ENCODE data around the gene ELMOD1.

The ELMOD1 gene

DNA sequence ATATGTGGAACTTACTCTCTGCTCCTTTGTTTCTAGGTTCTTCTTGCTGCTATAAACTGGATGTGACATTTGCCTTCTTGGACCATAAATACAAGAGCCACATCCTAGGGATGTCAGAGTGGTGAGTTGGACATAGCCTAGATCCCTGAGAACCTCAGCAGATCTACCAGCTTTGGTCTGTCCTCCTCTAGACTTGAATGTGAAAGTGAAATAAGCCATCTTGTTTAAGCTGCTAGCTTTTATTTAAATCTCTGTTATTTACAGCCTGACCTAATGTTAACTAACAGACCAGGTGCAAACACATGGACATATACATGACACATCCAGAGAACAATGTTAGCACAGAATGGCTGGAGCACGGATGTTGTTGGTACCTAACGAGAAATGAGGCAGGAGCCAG, 85.0 kb downstream of the ELMOD1 start:
- Histone ChIP-seq H2AFZ (ENCODE audit: low read depth, low read length, severe bottlenecking) (no peak overlapping the region), H3K36me3 (ENCODE audit: low read length) (no peaks in the 10 kb centered on the region), H3K27me3 (ENCODE audit: low read length) (no peaks in the 10 kb centered on the region), H3K4me2 (ENCODE audit: low read depth, low read length, poor library complexity, severe bottlenecking) (no peak overlapping the region), H3F3A (ENCODE audit: insufficient read depth) (no peaks in the 10 kb centered on the region), H3K9me2 (replicated peaks; ENCODE audit: insufficient read depth, low read length) (no peaks in the 10 kb centered on the region), H3K27ac (ENCODE audit: low read depth, low read length) (no peak overlapping the region), H3K9me3 (ENCODE audit: insufficient read depth, low read length) (no peaks in the 10 kb centered on the region), H3K79me2 (ENCODE audit: insufficient read depth, low read length) (no peaks in the 10 kb centered on the region), H3K9ac (ENCODE audit: low read length) (no peak overlapping the region), H3K4me3 (ENCODE audit: insufficient read depth, low read length, poor library complexity, severe bottlenecking) (no peak overlapping the region), H4K20me1 (ENCODE audit: low read depth, low read length) (no peaks in the 10 kb centered on the region)
- TF ChIP-seq, protein P1, sequence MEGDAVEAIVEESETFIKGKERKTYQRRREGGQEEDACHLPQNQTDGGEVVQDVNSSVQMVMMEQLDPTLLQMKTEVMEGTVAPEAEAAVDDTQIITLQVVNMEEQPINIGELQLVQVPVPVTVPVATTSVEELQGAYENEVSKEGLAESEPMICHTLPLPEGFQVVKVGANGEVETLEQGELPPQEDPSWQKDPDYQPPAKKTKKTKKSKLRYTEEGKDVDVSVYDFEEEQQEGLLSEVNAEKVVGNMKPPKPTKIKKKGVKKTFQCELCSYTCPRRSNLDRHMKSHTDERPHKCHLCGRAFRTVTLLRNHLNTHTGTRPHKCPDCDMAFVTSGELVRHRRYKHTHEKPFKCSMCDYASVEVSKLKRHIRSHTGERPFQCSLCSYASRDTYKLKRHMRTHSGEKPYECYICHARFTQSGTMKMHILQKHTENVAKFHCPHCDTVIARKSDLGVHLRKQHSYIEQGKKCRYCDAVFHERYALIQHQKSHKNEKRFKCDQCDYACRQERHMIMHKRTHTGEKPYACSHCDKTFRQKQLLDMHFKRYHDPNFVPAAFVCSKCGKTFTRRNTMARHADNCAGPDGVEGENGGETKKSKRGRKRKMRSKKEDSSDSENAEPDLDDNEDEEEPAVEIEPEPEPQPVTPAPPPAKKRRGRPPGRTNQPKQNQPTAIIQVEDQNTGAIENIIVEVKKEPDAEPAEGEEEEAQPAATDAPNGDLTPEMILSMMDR (IDR thresholded peaks at IDR 0.05; ENCODE audit: insufficient read depth, low read length, poor library complexity, severe bottlenecking) = no peak
- no peak for TF ChIP-seq EZH2phosphoT487 (conservative IDR thresholded peaks at IDR 0.05; ENCODE audit: low read length)

DNA sequence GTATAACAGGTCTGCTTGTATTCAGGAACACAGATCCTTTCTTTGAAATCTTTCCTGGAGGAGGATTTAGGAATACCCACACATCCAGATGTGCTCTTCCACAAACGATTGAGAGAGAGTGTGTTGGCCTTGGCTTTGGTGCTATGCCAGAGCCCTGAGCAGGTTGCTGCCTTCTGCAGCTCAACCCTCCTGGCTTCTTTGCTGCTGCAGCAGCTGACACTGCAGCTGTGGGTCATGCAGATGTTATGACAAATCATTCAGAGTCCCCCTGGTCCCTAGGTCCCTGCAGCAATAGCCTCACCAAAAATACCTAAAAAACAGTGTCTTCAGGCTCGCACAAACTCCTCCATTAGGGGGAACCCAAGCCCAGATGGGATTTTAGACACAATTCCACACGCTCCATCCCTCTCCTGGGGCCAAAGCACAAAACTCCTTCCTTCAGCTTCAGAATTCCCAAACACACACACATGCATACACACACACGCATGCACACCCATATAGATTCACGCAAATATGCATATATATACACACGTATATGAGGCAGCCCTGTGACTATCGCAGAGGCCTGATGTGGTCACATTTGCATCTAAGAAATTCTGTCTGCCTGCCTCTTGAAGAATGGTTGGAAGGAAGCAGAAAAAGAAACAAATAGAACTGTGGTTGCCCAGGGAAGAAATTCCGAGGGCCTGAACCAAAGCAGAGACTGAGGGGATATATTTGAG, 85.5 kb downstream of the ELMOD1 start:
- Histone ChIP-seq H3K27me3 (ENCODE audit: low read length) (no peaks in the 10 kb centered on the region), H3K4me3 (ENCODE audit: insufficient read depth, low read length, poor library complexity, severe bottlenecking) (no peak overlapping the region), H3F3A (ENCODE audit: insufficient read depth) (no peaks in the 10 kb centered on the region), H3K27ac (ENCODE audit: low read depth, low read length) (no peak overlapping the region), H3K79me2 (ENCODE audit: insufficient read depth, low read length) (no peaks in the 10 kb centered on the region), H3K9me3 (ENCODE audit: insufficient read depth, low read length) (no peaks in the 10 kb centered on the region), H3K4me2 (ENCODE audit: low read depth, low read length, poor library complexity, severe bottlenecking) (no peak overlapping the region), H3K9me2 (replicated peaks; ENCODE audit: insufficient read depth, low read length) (no peaks in the 10 kb centered on the region), H3K36me3 (ENCODE audit: low read length) (no peaks in the 10 kb centered on the region), H3K9ac (ENCODE audit: low read length) (no peak overlapping the region), H4K20me1 (ENCODE audit: low read depth, low read length) (no peaks in the 10 kb centered on the region), H2AFZ (ENCODE audit: low read depth, low read length, severe bottlenecking) (no peak overlapping the region)
- TF ChIP-seq, protein P1 (IDR thresholded peaks at IDR 0.05; ENCODE audit: insufficient read depth, low read length, poor library complexity, severe bottlenecking) = no peak
- no peak for TF ChIP-seq EZH2phosphoT487 (conservative IDR thresholded peaks at IDR 0.05; ENCODE audit: low read length)

- no peak overlapping the region for H3K27ac ChIP-seq (ENCODE audit: low read depth, low read length)
- H2AFZ ChIP-seq (ENCODE audit: low read depth, low read length, severe bottlenecking) = no peak overlapping the region
- H3K4me2 ChIP-seq (ENCODE audit: low read depth, low read length, poor library complexity, severe bottlenecking) = no peak overlapping the region
- H3K9me2 ChIP-seq (replicated peaks; ENCODE audit: insufficient read depth, low read length) = no peaks in the 10 kb centered on the region
- no peaks in the 10 kb centered on the region for H3F3A ChIP-seq (ENCODE audit: insufficient read depth)
- H3K9ac ChIP-seq (ENCODE audit: low read length) = no peak overlapping the region
- TF ChIP-seq, protein P1 (IDR thresholded peaks at IDR 0.05; ENCODE audit: insufficient read depth, low read length, poor library complexity, severe bottlenecking) = no peak
- no peak for TF ChIP-seq EZH2phosphoT487 (conservative IDR thresholded peaks at IDR 0.05; ENCODE audit: low read length)
- H3K79me2 ChIP-seq (ENCODE audit: insufficient read depth, low read length) = no peaks in the 10 kb centered on the region
- no peaks in the 10 kb centered on the region for H3K9me3 ChIP-seq (ENCODE audit: insufficient read depth, low read length)
- H4K20me1 ChIP-seq (ENCODE audit: low read depth, low read length) = no peaks in the 10 kb centered on the region
- no peak overlapping the region for H3K4me3 ChIP-seq (ENCODE audit: insufficient read depth, low read length, poor library complexity, severe bottlenecking)
- H3K36me3 ChIP-seq (ENCODE audit: low read length) = no peaks in the 10 kb centered on the region
- no peaks in the 10 kb centered on the region for H3K27me3 ChIP-seq (ENCODE audit: low read length)
Observed at GRCh38 chr11:107677924-107678631, 87.1 kb downstream of the ELMOD1 start.

Measured in SU-DHL-6 (cell line).